Large intestine (tissue), 3 donors: ENCODE results near the gene TPH1. TPM values are rescaled to one million over a fixed set of nuclear protein-coding genes. Genes with fewer than 3 reads are reported as not detected.

Experiments used
- DNase-seq, 2 donors: peaks; one replicate each; pipeline versions ENCODE4 v3.0.0 to v3.0.0-alpha.2; 2013
- H3K27ac ChIP-seq: one replicate; pipeline ENCODE4 v1.5.1; 2013; ENCODE audit warnings: low read length
- H3K27me3 ChIP-seq: 2 replicates; pipeline ENCODE4 v1.6.1; 2013; ENCODE audit warnings: low read length; ENCODE audit not compliant: control insufficient read depth, insufficient read depth
- H3K36me3 ChIP-seq: 2 replicates; pipeline ENCODE4 v1.6.1; 2013; ENCODE audit warnings: low read length; ENCODE audit not compliant: control insufficient read depth, insufficient read depth
- H3K4me1 ChIP-seq: one replicate; pipeline ENCODE4 v1.6.1; 2013; ENCODE audit warnings: low read length; ENCODE audit not compliant: control insufficient read depth, insufficient read depth
- H3K4me3 ChIP-seq: one replicate; pipeline ENCODE4 v1.5.1; 2013; ENCODE audit warnings: low read length
- H3K9me3 ChIP-seq: one replicate; pipeline ENCODE4 v1.6.1; 2013; ENCODE audit warnings: mild to moderate bottlenecking, low read depth, low read length, moderate library complexity; ENCODE audit not compliant: control insufficient read depth
- WGBS: methylation state at CpG from one replicate; pipeline ENCODE4 v1.1.5; 2013; ENCODE audit warnings: low lambda C conversion rate; ENCODE audit not compliant: insufficient coverage; 5-methylcytosine and 5-hydroxymethylcytosine counted together
- polyA plus RNA-seq: library from polyadenylated mRNA; unstranded; fragments of 120-200 nt; gene quantifications from one replicate; pipeline ENCODE4 v1.2.1, GENCODE V29; 2013

TPH1 gene
- polyA plus RNA-seq, 1 donor, result 16.1 TPM

- DNase-seq, result no peak
Observed at GRCh38 chr11:18036456-18036855, 9.6 kb downstream of the TPH1 start.

GRCh38 chr11:18027475-18027874, 18.6 kb downstream of the TPH1 start:
- no peak overlapping the region for H3K4me3 ChIP-seq
- H3K9me3 ChIP-seq, result no peaks in the 10 kb centered on the region
- H3K36me3 ChIP-seq, result no peaks in the 10 kb centered on the region
- 92% methylated on average over 2 of the region's 2 CpGs for WGBS
- H3K27me3 ChIP-seq, result no peaks in the 10 kb centered on the region
- DNase-seq, result no peak
- no peaks in the 10 kb centered on the region for H3K4me1 ChIP-seq
- H3K27ac ChIP-seq, result no peak overlapping the region

More at GRCh38 chr11:18036456-18036855, 9.6 kb downstream of the TPH1 start:
- Histone ChIP-seq H3K4me1 (no peaks in the 10 kb centered on the region), H3K27ac (no peak overlapping the region), H3K36me3 (no peaks in the 10 kb centered on the region), H3K27me3 (no peaks in the 10 kb centered on the region), H3K9me3 (no peaks in the 10 kb centered on the region), H3K4me3 (no peak overlapping the region)

GRCh38 chr11:18022419-18022818, 23.6 kb downstream of the TPH1 start:
- Histone ChIP-seq H3K9me3 (no peaks in the 10 kb centered on the region), H3K27me3 (no peaks in the 10 kb centered on the region), H3K4me3 (no peak overlapping the region), H3K27ac (no peak overlapping the region), H3K36me3 (no peaks in the 10 kb centered on the region), H3K4me1 (no peaks in the 10 kb centered on the region)
- DNase-seq, result no peak
- no CpG with 5 or more reads among the region's 1 CpG for WGBS

- no peaks in the 10 kb centered on the region for H3K4me1 ChIP-seq
- no peaks in the 10 kb centered on the region for H3K9me3 ChIP-seq
- no peaks in the 10 kb centered on the region for H3K36me3 ChIP-seq
- H3K27ac ChIP-seq, result no peak overlapping the region
- no peak for DNase-seq
- H3K4me3 ChIP-seq, result no peak overlapping the region
- peaks cover under 1% of the 10 kb centered on the region for H3K27me3 ChIP-seq
Observed at GRCh38 chr11:18019650-18020049, 26.4 kb downstream of the TPH1 start.

GRCh38 chr11:18016789-18017188, 29.3 kb downstream of the TPH1 start:
- WGBS, result no CpG with 5 or more reads among the region's 2 CpGs
- Histone ChIP-seq H3K27me3 (peaks cover 5% of the 10 kb centered on the region), H3K36me3 (no peaks in the 10 kb centered on the region), H3K9me3 (no peaks in the 10 kb centered on the region), H3K4me3 (no peak overlapping the region), H3K4me1 (peaks cover 5% of the 10 kb centered on the region), H3K27ac (no peak overlapping the region)
- DNase-seq, result no peak

GRCh38 chr11:18014876-18015275, 31.2 kb downstream of the TPH1 start:
- Histone ChIP-seq H3K4me3 (no peak overlapping the region), H3K27me3 (peaks cover 5% of the 10 kb centered on the region), H3K9me3 (no peaks in the 10 kb centered on the region), H3K36me3 (no peaks in the 10 kb centered on the region), H3K4me1 (peaks cover 5% of the 10 kb centered on the region), H3K27ac (no peak overlapping the region)
- DNase-seq, result no peak

GRCh38 chr11:18013790-18014507, 32.1 kb downstream of the TPH1 start:
- WGBS, result no CpG with 5 or more reads among the region's 11 CpGs
- Histone ChIP-seq H3K4me3 (peak overlapping the region; percentile 68), H3K9me3 (no peaks in the 10 kb centered on the region), H3K27ac (peak overlapping the region; percentile 39), H3K27me3 (peaks cover 5% of the 10 kb centered on the region), H3K4me1 (peaks cover 5% of the 10 kb centered on the region), H3K36me3 (no peaks in the 10 kb centered on the region)
- peak in 1 of 2 donors; percentile 6 for DNase-seq

- peak; percentile 94 to 97 for DNase-seq
- Histone ChIP-seq H3K36me3 (no peaks in the 10 kb centered on the region), H3K9me3 (no peaks in the 10 kb centered on the region), H3K4me1 (peaks cover 9% of the 10 kb centered on the region), H3K4me3 (peak within 1 kb of the TSS; percentile 68), H3K27ac (peak within 1 kb of the TSS; percentile 39), H3K27me3 (peaks cover 5% of the 10 kb centered on the region)
- no CpG with 5 or more reads among the region's 93 CpGs for WGBS
Observed at GRCh38 chr11:18012906-18013781, 32.9 kb downstream of the TPH1 start, which contains the start of gene SERGEF. Gene SERGEF, minus strand, starts transcription at chr11:18013047. Its CDS starts 37 bp downstream, at chr11:18013010.

- Histone ChIP-seq H3K27me3 (peaks cover 5% of the 10 kb centered on the region), H3K27ac (peak overlapping the region; percentile 5), H3K9me3 (no peaks in the 10 kb centered on the region), H3K36me3 (no peaks in the 10 kb centered on the region), H3K4me1 (peaks cover 9% of the 10 kb centered on the region), H3K4me3 (peak overlapping the region; percentile 57)
- no CpG with 5 or more reads among the region's 46 CpGs for WGBS
- peak in 1 of 2 donors; percentile 56 for DNase-seq
Observed at GRCh38 chr11:18012122-18012905, 33.8 kb downstream of the TPH1 start.

- Histone ChIP-seq H3K4me3 (no peak overlapping the region), H3K27ac (no peak overlapping the region), H3K27me3 (peaks cover 5% of the 10 kb centered on the region), H3K9me3 (no peaks in the 10 kb centered on the region), H3K36me3 (no peaks in the 10 kb centered on the region), H3K4me1 (peaks cover 9% of the 10 kb centered on the region)
- no peak for DNase-seq
- no CpG with 5 or more reads among the region's 8 CpGs for WGBS
Observed at GRCh38 chr11:18011633-18012032, 34.4 kb downstream of the TPH1 start.
